GM10248 (cell line): ENCODE measurements around the gene CLNK.
"Not testable (repeated sequence)": the region's sequence is repeated elsewhere in the genome, so short reads cannot be mapped to it uniquely, and the experiment has no call there.

Experiments used
- CTCF ChIA-PET: fragments of 300-600 bp; sonication (Branson Sonifier 250); formaldehyde crosslinking; extraction: SDS; loops from one replicate; lab custom pipeline; 2021; ENCODE audit warnings: antibody characterized with exemption; lab: Yijun Ruan, JAX
- POLR2A ChIA-PET: fragments of 350-650 bp; sonication (Branson Sonifier 250); formaldehyde crosslinking; extraction: SDS; loops from one replicate; lab custom pipeline; 2020; ENCODE audit warnings: antibody characterized with exemption; lab: Yijun Ruan, JAX
- DNase-seq: peaks from one replicate; pipeline ENCODE4 v3.0.0; 2012; ENCODE audit errors: extremely low spot score
- TF ChIP-seq, protein P1 (sequence below): IDR thresholded peaks from 2 replicates; pipeline ENCODE4 v1.5.1; 2012; ENCODE audit warnings: mild to moderate bottlenecking, low read depth; ENCODE audit errors: extremely low read depth, missing control alignments, control extremely low read depth

Gene CLNK

DNA sequence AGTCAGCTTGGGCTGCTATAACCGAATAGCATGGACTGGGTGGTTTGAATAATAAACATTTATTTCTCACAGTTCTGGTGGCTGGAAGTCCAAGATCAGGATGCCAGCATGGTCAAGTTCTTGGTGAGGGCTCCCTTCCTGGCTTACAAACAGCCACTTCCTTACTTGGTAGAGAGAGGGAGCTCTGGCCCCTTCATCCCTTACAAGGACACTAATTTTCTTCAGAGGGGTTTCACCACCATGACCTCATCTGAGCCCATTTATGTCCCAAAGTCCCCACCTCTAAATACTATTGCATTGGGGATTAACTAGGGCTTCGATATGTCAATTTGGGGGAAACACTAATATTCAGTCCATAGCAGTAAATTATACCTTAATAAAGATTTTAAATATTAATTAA is 61.8 kb downstream of the CLNK start:
- TF ChIP-seq, protein P1, sequence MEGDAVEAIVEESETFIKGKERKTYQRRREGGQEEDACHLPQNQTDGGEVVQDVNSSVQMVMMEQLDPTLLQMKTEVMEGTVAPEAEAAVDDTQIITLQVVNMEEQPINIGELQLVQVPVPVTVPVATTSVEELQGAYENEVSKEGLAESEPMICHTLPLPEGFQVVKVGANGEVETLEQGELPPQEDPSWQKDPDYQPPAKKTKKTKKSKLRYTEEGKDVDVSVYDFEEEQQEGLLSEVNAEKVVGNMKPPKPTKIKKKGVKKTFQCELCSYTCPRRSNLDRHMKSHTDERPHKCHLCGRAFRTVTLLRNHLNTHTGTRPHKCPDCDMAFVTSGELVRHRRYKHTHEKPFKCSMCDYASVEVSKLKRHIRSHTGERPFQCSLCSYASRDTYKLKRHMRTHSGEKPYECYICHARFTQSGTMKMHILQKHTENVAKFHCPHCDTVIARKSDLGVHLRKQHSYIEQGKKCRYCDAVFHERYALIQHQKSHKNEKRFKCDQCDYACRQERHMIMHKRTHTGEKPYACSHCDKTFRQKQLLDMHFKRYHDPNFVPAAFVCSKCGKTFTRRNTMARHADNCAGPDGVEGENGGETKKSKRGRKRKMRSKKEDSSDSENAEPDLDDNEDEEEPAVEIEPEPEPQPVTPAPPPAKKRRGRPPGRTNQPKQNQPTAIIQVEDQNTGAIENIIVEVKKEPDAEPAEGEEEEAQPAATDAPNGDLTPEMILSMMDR: peak; percentile 57
- POLR2A ChIA-PET: no interaction called here
- DNase-seq: peak; percentile 45
- CTCF ChIA-PET: interaction anchor here (0.9 to 3.0 kb wide), 17 partner anchors 9 to 813 kb away, joined by 3 to 12 read pairs (median 4); no protein-coding TSS in a partner anchor

DNA sequence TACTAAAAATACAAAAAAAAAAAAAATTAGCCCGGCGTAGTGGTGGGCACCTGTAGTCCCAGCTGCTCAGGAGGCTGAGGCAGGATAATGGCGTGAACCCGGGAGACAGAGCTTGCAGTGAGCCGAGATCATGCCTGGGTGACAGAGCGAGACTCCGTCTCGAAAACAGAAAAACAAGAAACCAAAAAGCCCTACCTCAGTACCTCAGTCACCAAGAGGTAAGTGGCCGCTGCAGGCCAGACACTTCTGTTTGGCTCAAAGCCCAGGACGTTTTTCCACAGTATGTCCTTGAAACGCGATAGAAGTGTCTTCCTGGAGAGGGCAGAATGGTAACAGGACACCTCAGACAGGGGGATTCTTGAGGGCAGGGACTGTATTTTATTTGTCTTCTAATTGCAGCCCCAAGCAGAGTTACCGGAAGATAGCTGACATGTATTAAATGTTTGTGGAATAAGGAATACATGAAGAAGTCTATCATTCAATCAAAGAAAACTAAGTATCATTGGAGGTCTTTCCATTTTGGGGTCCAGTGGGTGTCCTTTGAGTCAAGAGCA is 63.6 kb downstream of the CLNK start:
- TF ChIP-seq, protein P1: no peak
- POLR2A ChIA-PET: no interaction called here
- CTCF ChIA-PET: no interaction called here
- no peak for DNase-seq

DNA sequence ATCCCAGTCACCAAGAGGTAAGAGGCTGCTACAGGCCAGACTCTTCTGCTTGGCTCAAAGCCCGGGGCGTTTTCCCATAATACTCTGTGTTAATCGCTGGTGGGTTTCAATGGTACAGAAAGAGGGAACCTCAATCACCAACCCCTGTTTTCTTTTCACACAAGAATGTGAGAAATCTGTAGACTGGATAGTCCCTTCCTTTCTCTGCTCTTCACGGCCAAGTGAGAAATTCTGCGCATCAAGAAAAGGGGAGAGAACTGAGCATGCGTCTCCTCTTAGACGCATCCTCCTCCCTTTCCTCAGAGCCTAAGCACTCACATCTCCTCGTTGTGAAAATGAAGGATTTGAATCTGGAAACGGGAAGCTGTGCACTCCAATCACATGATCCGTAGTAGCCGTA is 64.7 kb downstream of the CLNK start:
- DNase-seq: no peak
- ChIA-PET POLR2A (no interaction called here), CTCF (interaction anchor here (1.0 to 1.4 kb wide), 5 partner anchors 9 to 889 kb away, joined by 3 to 7 read pairs (median 3); no protein-coding TSS in a partner anchor)
- TF ChIP-seq, protein P1: no peak

DNA sequence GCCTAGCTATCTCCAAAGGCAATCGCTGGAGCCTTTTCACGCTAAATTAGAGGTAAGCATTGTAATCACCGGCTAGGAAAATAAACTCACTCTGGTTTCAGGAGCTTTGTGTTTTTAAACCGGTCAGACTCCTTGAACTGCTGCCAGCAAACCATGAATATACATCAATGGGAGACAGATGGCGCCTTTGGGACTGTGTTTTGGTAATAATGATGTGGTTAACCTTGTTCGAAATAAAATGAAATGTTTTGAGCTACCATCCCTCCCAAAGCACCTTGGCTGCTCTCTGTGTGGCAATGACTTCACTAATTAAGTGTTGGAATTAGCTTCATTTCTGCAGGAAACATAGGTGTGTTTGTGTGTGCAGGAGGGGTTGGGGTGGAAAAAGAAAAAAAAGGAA is 65.3 kb downstream of the CLNK start:
- ChIA-PET POLR2A (no interaction called here), CTCF (interaction anchor here (1.0 to 1.4 kb wide), 5 partner anchors 10 to 889 kb away, joined by 3 to 7 read pairs (median 3); no protein-coding TSS in a partner anchor)
- TF ChIP-seq, protein P1: no peak
- DNase-seq: no peak

DNA sequence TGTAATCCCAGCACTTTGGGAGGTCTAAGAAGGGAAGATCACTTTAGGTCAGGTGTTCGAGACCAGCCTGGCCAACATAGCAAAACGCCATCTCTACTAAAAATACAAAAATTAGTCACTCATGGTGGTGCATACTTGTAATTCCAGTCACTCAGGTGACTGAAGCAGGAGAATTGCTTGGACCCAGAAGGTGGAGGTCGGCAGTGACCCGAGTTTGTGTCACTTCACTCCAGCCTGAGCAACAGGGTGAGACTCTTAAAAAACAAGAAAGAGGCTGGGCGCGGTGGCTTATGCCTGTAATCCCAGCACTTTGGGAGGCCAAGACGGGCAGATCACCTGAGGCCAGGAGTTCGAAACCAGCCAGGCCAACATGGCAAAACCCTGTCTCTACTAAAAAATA is 69.6 kb downstream of the CLNK start:
- POLR2A ChIA-PET, DNase-seq, CTCF ChIA-PET: not testable (repeated sequence)

DNA sequence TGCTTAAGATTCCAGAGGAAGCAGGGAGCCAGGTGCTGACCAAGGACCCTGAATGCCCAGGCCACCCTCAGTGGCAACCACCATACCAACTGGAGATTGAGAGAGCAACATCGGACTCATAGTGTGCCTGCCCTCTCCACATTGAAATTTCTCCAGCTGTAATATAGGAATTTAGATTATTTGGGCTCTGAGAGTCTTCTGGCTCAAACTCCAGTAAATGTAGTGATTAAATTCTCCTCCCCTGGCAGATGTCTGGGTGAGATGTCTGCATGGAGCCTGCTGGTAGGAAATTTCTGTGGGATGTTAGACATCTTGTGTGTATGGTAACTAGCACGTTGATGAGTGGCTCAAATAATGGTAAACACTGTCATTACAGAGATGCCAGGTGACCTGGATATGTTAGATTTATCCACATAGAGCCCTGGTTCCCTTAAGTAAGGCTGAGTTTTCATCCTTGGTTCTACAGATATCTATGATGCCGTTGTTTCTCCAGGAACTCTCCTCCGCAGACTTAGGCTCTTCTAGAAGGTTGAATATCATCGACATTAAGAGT is 70.6 kb downstream of the CLNK start:
- no peak for DNase-seq
- TF ChIP-seq, protein P1: no peak
- CTCF ChIA-PET: interaction anchor here (0.8 to 1.0 kb wide), 2 partner anchors 9 to 25 kb away, joined by 3 to 5 read pairs; no protein-coding TSS in a partner anchor
- POLR2A ChIA-PET: no interaction called here

DNA sequence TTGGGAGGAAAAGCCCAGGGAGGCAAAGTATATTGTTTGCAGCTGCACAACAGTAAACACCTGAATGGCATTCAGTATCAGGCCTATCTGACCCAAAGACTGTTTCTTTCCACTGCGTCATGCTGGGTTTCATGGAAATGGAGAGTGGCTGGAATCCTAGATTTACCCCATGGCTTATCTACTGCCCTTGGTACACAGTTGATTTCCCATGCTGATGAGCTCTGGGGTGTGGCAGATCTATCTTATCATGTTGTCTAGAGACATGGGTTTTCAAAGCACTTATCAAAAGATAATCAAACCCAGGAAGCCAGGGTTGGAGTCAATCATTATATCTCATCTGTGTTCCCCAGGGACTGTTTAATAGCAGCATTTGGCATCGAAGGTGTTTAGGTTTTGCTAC is 72.1 kb downstream of the CLNK start:
- ChIA-PET CTCF (interaction anchor here (1.1 kb wide), 1 partner anchor 11 kb away, joined by 6 read pairs; no protein-coding TSS in a partner anchor), POLR2A (no interaction called here)
- DNase-seq: no peak
- TF ChIP-seq, protein P1: no peak
